OCI-LY7 (cell line): ENCODE results near the gene CFB. TPM values are rescaled to one million over a fixed set of nuclear protein-coding genes. Genes with fewer than 3 reads are reported as not detected.
"Not testable (repeated sequence)": the region's sequence is repeated elsewhere in the genome, so short reads cannot be mapped to it uniquely, and the experiment has no call there.

Experiments used
- BruUV-seq: library from RNA; stranded (reverse); fragments of 400-500 nt; replicated peaks from 2 replicates; lab custom pipeline; 2021; lab: Mats Ljungman, UMichigan
- CTCF ChIA-PET: fragments of 300-600 bp; sonication (Branson Sonifier 250); formaldehyde crosslinking; loops from one replicate; lab custom pipeline; 2022; ENCODE audit warnings: antibody characterized with exemption; ENCODE audit not compliant: unreplicated experiment; lab: Charles Lee
- POLR2A ChIA-PET: fragments of 300-600 bp; sonication (Branson Sonifier 250); formaldehyde crosslinking; loops from one replicate; lab custom pipeline; 2022; ENCODE audit warnings: antibody characterized with exemption; lab: Charles Lee
- DNase-seq: peaks from one replicate; pipeline ENCODE4 v3.0.0-alpha.2; 2015; ENCODE audit warnings: low spot score
- H2AFZ ChIP-seq: fragments of 200-600 bp; sonication (generic), shearing (Covaris generic); 2 replicates; pipeline ENCODE4 v1.6.1; 2014; ENCODE audit warnings: mild to moderate bottlenecking, antibody characterized with exemption, low read length, moderate library complexity
- H3K27ac ChIP-seq: fragments of 200-600 bp; sonication (generic); 2 replicates; pipeline ENCODE4 v1.5.1; 2014; ENCODE audit warnings: mixed run types, low read depth, mild to moderate bottlenecking, moderate library complexity, low read length, inconsistent platforms; ENCODE audit not compliant: poor library complexity, severe bottlenecking
- H3K36me3 ChIP-seq: fragments of 200-600 bp; sonication (generic); 2 replicates; pipeline ENCODE4 v1.6.1; 2014; ENCODE audit warnings: mild to moderate bottlenecking, antibody characterized with exemption, low read length, moderate library complexity, mixed read lengths; ENCODE audit not compliant: insufficient read depth
- H3K4me1 ChIP-seq: fragments of 200-600 bp; sonication (generic); 2 replicates; pipeline ENCODE4 v1.5.1; 2014; ENCODE audit warnings: mild to moderate bottlenecking, low read length; ENCODE audit not compliant: insufficient read depth, poor library complexity, severe bottlenecking
- H3K4me2 ChIP-seq: fragments of 200-600 bp; sonication (generic); 2 replicates; pipeline ENCODE4 v1.6.1; 2014; ENCODE audit warnings: mild to moderate bottlenecking, low read length
- H3K4me3 ChIP-seq: fragments of 200-600 bp; sonication (generic); 2 replicates; pipeline ENCODE4 v1.5.1; 2014; ENCODE audit warnings: mild to moderate bottlenecking, low read depth, low read length; ENCODE audit not compliant: poor library complexity, severe bottlenecking
- H3K79me2 ChIP-seq: fragments of 200-600 bp; sonication (generic); 2 replicates; pipeline ENCODE4 v1.6.1; 2016; ENCODE audit warnings: low read depth, mild to moderate bottlenecking, low read length, moderate library complexity, mixed read lengths; ENCODE audit not compliant: insufficient read depth
- H3K9me2 ChIP-seq: fragments of 200-600 bp; sonication (generic); 2 replicates; pipeline ENCODE4 v1.6.1; 2016; ENCODE audit warnings: mild to moderate bottlenecking, low read length, mixed read lengths; ENCODE audit not compliant: insufficient read depth
- H3K9me3 ChIP-seq: fragments of 200-600 bp; sonication (generic); 2 replicates; pipeline ENCODE4 v1.6.1; 2014; ENCODE audit warnings: mild to moderate bottlenecking, mixed run types, low read length, mixed read lengths
- H4K20me1 ChIP-seq: fragments of 200-600 bp; sonication (generic); 2 replicates; pipeline ENCODE4 v1.6.1; 2014; ENCODE audit warnings: mild to moderate bottlenecking, antibody characterized with exemption, low read length, moderate library complexity, mixed read lengths; ENCODE audit not compliant: insufficient read depth
- CTCF ChIP-seq: fragments of 200-600 bp; sonication (generic); conservative IDR thresholded peaks from 2 replicates; pipeline ENCODE4 v1.5.1; 2014; ENCODE audit warnings: mild to moderate bottlenecking, antibody characterized with exemption, low read length, moderate library complexity, mixed read lengths
- EZH2phosphoT487 ChIP-seq: fragments of 200-600 bp; sonication (generic); IDR thresholded peaks from 2 replicates; pipeline ENCODE4 v1.6.1; 2018; ENCODE audit warnings: low read depth, borderline replicate concordance, mild to moderate bottlenecking, mixed run types, antibody characterized with exemption, low read length, moderate library complexity, mixed read lengths
- intact Hi-C: fragments of 100-400 bp; cut with micrococcal nuclease; formaldehyde crosslinking; loops from one replicate; pipeline ENCODE4 v1.10.0; 2022; ENCODE audit not compliant: unreplicated experiment
- total RNA-seq, 2 experiments: library from RNA; depleted of rRNA in 1 of 2; stranded (reverse); fragments of >200 nt in 1 of 2; shearing (Covaris generic) in 1 of 2; gene quantifications; 2 replicates each; pipeline ENCODE4 v1.2.3, GENCODE V29; 2014 to 2022

CFB gene
- total RNA-seq, 2 experiments from 2014 or later: 1.1 to 1.2 TPM

GRCh38 chr6:31977816-31978431 is 32.0 kb downstream of the CFB start:
- CTCF ChIA-PET: no interaction called here
- H3K27ac ChIP-seq: no peak overlapping the region

GRCh38 chr6:31978831-31979230 is 32.9 kb downstream of the CFB start:
- no TSS peak for BruUV-seq
- TF ChIP-seq EZH2phosphoT487 (no peak), CTCF (no peak)
- intact Hi-C loops: no loop called here
- Histone ChIP-seq H3K27ac (no peak overlapping the region), H3K4me3 (no peak overlapping the region), H3K36me3 (no peaks in the 10 kb centered on the region; the same call in 1 of the 2 replicates), H2AFZ (no peak overlapping the region), H3K4me1 (no peaks in the 10 kb centered on the region), H3K79me2 (no peaks in the 10 kb centered on the region), H3K9me3 (no peaks in the 10 kb centered on the region), H3K9me2 (no peaks in the 10 kb centered on the region), H4K20me1 (no peaks in the 10 kb centered on the region), H3K4me2 (no peak overlapping the region)
- DNase-seq: no peak
- ChIA-PET CTCF (no interaction called here), POLR2A (no interaction called here)

More at GRCh38 chr6:31977816-31978431, 32.0 kb downstream of the CFB start:
- peaks cover 7% of the 10 kb centered on the region for H3K4me1 ChIP-seq
- H3K4me2 ChIP-seq: no peak overlapping the region
- no peak overlapping the region for H3K4me3 ChIP-seq
- no peak for DNase-seq
- peaks cover 6% of the 10 kb centered on the region; the same call in 1 of the 2 replicates for H3K79me2 ChIP-seq
- intact Hi-C loops: no loop called here
- BruUV-seq: no TSS peak
- H3K36me3 ChIP-seq: no peaks in the 10 kb centered on the region; the same call in 1 of the 2 replicates
- no peak overlapping the region for H2AFZ ChIP-seq
- POLR2A ChIA-PET: no interaction called here
- no peaks in the 10 kb centered on the region for H3K9me3 ChIP-seq
- no peaks in the 10 kb centered on the region for H4K20me1 ChIP-seq
- H3K9me2 ChIP-seq: no peaks in the 10 kb centered on the region
- TF ChIP-seq EZH2phosphoT487 (no peak), CTCF (no peak)

GRCh38 chr6:31979238-31979898 is 33.5 kb downstream of the CFB start:
- no peak overlapping the region for H3K4me3 ChIP-seq
- no TSS peak for BruUV-seq
- H3K9me3 ChIP-seq: no peaks in the 10 kb centered on the region
- H3K79me2 ChIP-seq: no peaks in the 10 kb centered on the region
- H4K20me1 ChIP-seq: no peaks in the 10 kb centered on the region
- ChIA-PET CTCF (no interaction called here), POLR2A (interaction anchor here (0.9 kb wide), 1 partner anchor 15 kb away, joined by 4 read pairs; no protein-coding TSS in a partner anchor)
- no peaks in the 10 kb centered on the region for H3K4me1 ChIP-seq
- H3K27ac ChIP-seq: no peak overlapping the region
- H3K36me3 ChIP-seq: no peaks in the 10 kb centered on the region
- no peak for DNase-seq
- H2AFZ ChIP-seq: no peak overlapping the region
- H3K4me2 ChIP-seq: no peak overlapping the region
- H3K9me2 ChIP-seq: no peaks in the 10 kb centered on the region
- intact Hi-C loops: no loop called here
- TF ChIP-seq CTCF (no peak), EZH2phosphoT487 (no peak)

- H3K9me2 ChIP-seq, H4K20me1 ChIP-seq, CTCF ChIA-PET, H3K9me3 ChIP-seq, BruUV-seq, H3K4me2 ChIP-seq, H3K4me3 ChIP-seq, H3K36me3 ChIP-seq, H3K4me1 ChIP-seq, H2AFZ ChIP-seq, DNase-seq, H3K27ac ChIP-seq, H3K79me2 ChIP-seq, intact Hi-C loops: not testable (repeated sequence)
- POLR2A ChIA-PET: interaction anchor here (0.5 to 0.9 kb wide), 2 partner anchors 15 to 1928 kb away, joined by 4 to 6 read pairs; no protein-coding TSS in a partner anchor
These were observed 34.4 kb downstream of the CFB start for GRCh38 chr6:31980195-31980876.
